GM15510 (cell line): ENCODE results near the gene SLC5A6.

ENCODE experiments used
- POLR2A ChIP-seq: IDR thresholded peaks from 3 replicates; pipeline ENCODE4 v1.6.1; 2011; ENCODE audit warnings: borderline replicate concordance; ENCODE audit not compliant: insufficient read length; ENCODE audit errors: extremely low read depth

The SLC5A6 gene

GRCh38 chr2:27177441-27178351 lies 34.4 kb downstream of the SLC5A6 start:
- TF ChIP-seq POLR2A, result no peak

GRCh38 chr2:27175330-27175729 lies 36.7 kb downstream of the SLC5A6 start:
- no peak for TF ChIP-seq POLR2A

- no peak for TF ChIP-seq POLR2A
Measured at GRCh38 chr2:27174638-27175037, 37.4 kb downstream of the SLC5A6 start.

GRCh38 chr2:27171351-27171848 lies 40.7 kb downstream of the SLC5A6 start:
- no peak for TF ChIP-seq POLR2A

GRCh38 chr2:27170581-27171337 lies 41.3 kb downstream of the SLC5A6 start:
- TF ChIP-seq POLR2A, result no peak

- no peak for TF ChIP-seq POLR2A
Measured at GRCh38 chr2:27164960-27165763, 46.9 kb downstream of the SLC5A6 start.

GRCh38 chr2:27162151-27163121 lies 49.6 kb downstream of the SLC5A6 start:
- TF ChIP-seq POLR2A, result no peak

- no peak for TF ChIP-seq POLR2A
Measured at GRCh38 chr2:27160191-27160590, 51.9 kb downstream of the SLC5A6 start.

GRCh38 chr2:27159271-27159670 lies 52.8 kb downstream of the SLC5A6 start:
- TF ChIP-seq POLR2A, result no peak

GRCh38 chr2:27158468-27158867 lies 53.6 kb downstream of the SLC5A6 start:
- TF ChIP-seq POLR2A, result no peak

GRCh38 chr2:27155069-27155520 lies 57.0 kb downstream of the SLC5A6 start:
- TF ChIP-seq POLR2A, result no peak

GRCh38 chr2:27154488-27154887 lies 57.6 kb downstream of the SLC5A6 start:
- TF ChIP-seq POLR2A, result no peak

- no peak for TF ChIP-seq POLR2A
Measured at GRCh38 chr2:27152796-27153464, 59.1 kb downstream of the SLC5A6 start.
